ENCODE data around the gene CDK19. TPM values are rescaled to one million over a fixed set of nuclear protein-coding genes. Genes with fewer than 3 reads are reported as not detected.

CDK19 gene
- total RNA-seq, 1 donor from 2014 or later: 41.6 TPM

GRCh38 chr6:110708295-110708950 is 106.8 kb downstream of the CDK19 start:
- H3K9me3 Mint-ChIP-seq: peaks cover 8% of the 10 kb centered on the region
- H3K36me3 Mint-ChIP-seq: peaks cover 19% of the 10 kb centered on the region
- H3K27ac Mint-ChIP-seq: no peak overlapping the region
- no peaks in the 10 kb centered on the region for H3K4me1 Mint-ChIP-seq
- no peak for DNase-seq (ENCODE audit: low spot score in 2 of 2, unreplicated experiment in 2 of 2)
- TF ChIP-seq CTCF (IDR thresholded peaks at IDR 0.05; ENCODE audit: unreplicated experiment): no peak
- no peak overlapping the region for H3K4me3 Mint-ChIP-seq
- no peaks in the 10 kb centered on the region for H3K27me3 Mint-ChIP-seq (ENCODE audit: low read depth)

GRCh38 chr6:110705543-110705942 is 109.7 kb downstream of the CDK19 start:
- Mint-ChIP-seq H3K27ac (no peak overlapping the region), H3K9me3 (no peaks in the 10 kb centered on the region), H3K4me1 (no peaks in the 10 kb centered on the region), H3K27me3 (ENCODE audit: low read depth) (no peaks in the 10 kb centered on the region), H3K36me3 (peaks cover 7% of the 10 kb centered on the region), H3K4me3 (no peak overlapping the region)
- no peak for DNase-seq (ENCODE audit: low spot score in 2 of 2, unreplicated experiment in 2 of 2)
- TF ChIP-seq CTCF (IDR thresholded peaks at IDR 0.05; ENCODE audit: unreplicated experiment): no peak

GRCh38 chr6:110703906-110704594 is 111.2 kb downstream of the CDK19 start:
- no peak for TF ChIP-seq CTCF (IDR thresholded peaks at IDR 0.05; ENCODE audit: unreplicated experiment)
- no peak overlapping the region for H3K4me3 Mint-ChIP-seq
- no peak overlapping the region for H3K27ac Mint-ChIP-seq
- H3K4me1 Mint-ChIP-seq: no peaks in the 10 kb centered on the region
- H3K27me3 Mint-ChIP-seq (ENCODE audit: low read depth): no peaks in the 10 kb centered on the region
- no peaks in the 10 kb centered on the region for H3K9me3 Mint-ChIP-seq
- H3K36me3 Mint-ChIP-seq: peaks cover 4% of the 10 kb centered on the region
- DNase-seq (ENCODE audit: low spot score in 2 of 2, unreplicated experiment in 2 of 2): no peak

- TF ChIP-seq CTCF (IDR thresholded peaks at IDR 0.05; ENCODE audit: unreplicated experiment): no peak
- H3K4me3 Mint-ChIP-seq: no peak overlapping the region
- peaks cover 3% of the 10 kb centered on the region for H3K9me3 Mint-ChIP-seq
- no peak for DNase-seq (ENCODE audit: low spot score in 2 of 2, unreplicated experiment in 2 of 2)
- H3K27ac Mint-ChIP-seq: no peak overlapping the region
- no peaks in the 10 kb centered on the region for H3K27me3 Mint-ChIP-seq (ENCODE audit: low read depth)
- H3K4me1 Mint-ChIP-seq: no peaks in the 10 kb centered on the region
- peaks cover 7% of the 10 kb centered on the region for H3K36me3 Mint-ChIP-seq
Measured at GRCh38 chr6:110703010-110703905, 112.0 kb downstream of the CDK19 start.

DNA sequence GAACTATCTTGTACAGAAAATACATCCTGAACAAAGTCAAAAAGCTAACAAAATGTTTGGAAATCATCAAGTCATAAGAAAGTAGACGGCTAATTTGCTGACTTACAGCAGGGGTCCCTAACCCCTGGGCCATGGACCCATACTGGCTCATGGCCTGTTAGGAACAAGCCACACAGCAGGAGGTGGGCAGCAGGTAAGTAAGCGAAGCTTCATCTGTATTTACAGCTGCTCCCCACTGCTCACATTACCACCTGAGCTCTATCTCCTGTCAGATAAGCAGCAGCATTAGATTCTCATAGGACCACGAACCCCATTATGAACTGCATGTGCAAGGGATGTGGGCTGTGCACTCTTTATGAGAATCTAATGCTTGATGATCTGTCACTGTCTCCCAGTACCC is 115.5 kb downstream of the CDK19 start:
- no peak overlapping the region for H3K27ac Mint-ChIP-seq
- H3K4me1 Mint-ChIP-seq: no peaks in the 10 kb centered on the region
- TF ChIP-seq CTCF (IDR thresholded peaks at IDR 0.05; ENCODE audit: unreplicated experiment): no peak
- peaks cover 28% of the 10 kb centered on the region for H3K36me3 Mint-ChIP-seq
- DNase-seq (ENCODE audit: low spot score in 2 of 2, unreplicated experiment in 2 of 2): no peak
- peaks cover 28% of the 10 kb centered on the region for H3K9me3 Mint-ChIP-seq
- no peaks in the 10 kb centered on the region for H3K27me3 Mint-ChIP-seq (ENCODE audit: low read depth)
- no peak overlapping the region for H3K4me3 Mint-ChIP-seq

Measured in mesothelial cell of epicardium (in vitro differentiated cells).